Dendritic cell treated with granulocyte-macrophage colony-stimulating factor and Interleukin-4, amounts not matched to agents 40 ng/mL and 50 ng/mL, for 4 days (primary cell): Measurements from ENCODE around the gene DSP.
A peak's percentile ranks its signal among the peaks of the same experiment; 100 is the strongest.

ENCODE experiments used
- H3K27ac Mint-ChIP-seq: one replicate; pipeline ENCODE4 v1.8.0; 2022; ENCODE audit warnings: mild to moderate bottlenecking, mixed read lengths
- H3K27me3 Mint-ChIP-seq: one replicate; pipeline ENCODE4 v1.8.0; 2022; ENCODE audit warnings: mild to moderate bottlenecking, mixed read lengths
- H3K36me3 Mint-ChIP-seq: one replicate; pipeline ENCODE4 v1.8.0; 2022; ENCODE audit warnings: low read depth, mixed read lengths
- H3K4me1 Mint-ChIP-seq: one replicate; pipeline ENCODE4 v1.8.0; 2022; ENCODE audit warnings: low read depth, mixed read lengths
- H3K4me3 Mint-ChIP-seq: one replicate; pipeline ENCODE4 v1.8.0; 2022; ENCODE audit warnings: mild to moderate bottlenecking, moderate library complexity, mixed read lengths
- H3K9me3 Mint-ChIP-seq: one replicate; pipeline ENCODE4 v1.8.0; 2022; ENCODE audit warnings: mixed read lengths
- intact Hi-C: fragments of 100-400 bp; cut with micrococcal nuclease; formaldehyde crosslinking; loops from one replicate; pipeline ENCODE4 v1.15.0; 2022

The DSP gene

DNA sequence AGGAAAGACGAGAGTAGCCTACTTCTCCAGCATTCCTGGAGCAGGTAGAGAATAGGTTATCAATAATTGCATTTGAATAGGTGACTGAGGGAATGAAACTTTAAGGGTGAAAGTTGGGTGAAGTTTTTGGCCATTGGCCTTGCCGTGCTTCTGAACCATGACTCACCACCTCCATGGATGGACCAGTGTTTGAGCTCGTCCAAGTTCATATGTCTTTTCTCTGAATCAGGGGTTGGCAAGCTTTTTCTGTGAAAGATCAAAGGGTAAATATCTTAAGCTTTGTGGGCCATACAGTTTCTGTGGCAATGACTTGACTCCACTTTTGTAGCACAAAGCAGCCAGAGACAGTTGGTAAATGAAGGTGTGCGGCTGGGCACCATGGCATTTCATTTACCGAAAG is 80.3 kb downstream of the DSP start:
- H3K9me3 Mint-ChIP-seq = no peaks in the 10 kb centered on the region
- H3K27me3 Mint-ChIP-seq = peaks cover 5% of the 10 kb centered on the region
- H3K27ac Mint-ChIP-seq = peak overlapping the region; percentile 51
- intact Hi-C loops = no loop called here
- no peak overlapping the region for H3K4me3 Mint-ChIP-seq
- H3K36me3 Mint-ChIP-seq = no peaks in the 10 kb centered on the region
- peaks cover 47% of the 10 kb centered on the region for H3K4me1 Mint-ChIP-seq

DNA sequence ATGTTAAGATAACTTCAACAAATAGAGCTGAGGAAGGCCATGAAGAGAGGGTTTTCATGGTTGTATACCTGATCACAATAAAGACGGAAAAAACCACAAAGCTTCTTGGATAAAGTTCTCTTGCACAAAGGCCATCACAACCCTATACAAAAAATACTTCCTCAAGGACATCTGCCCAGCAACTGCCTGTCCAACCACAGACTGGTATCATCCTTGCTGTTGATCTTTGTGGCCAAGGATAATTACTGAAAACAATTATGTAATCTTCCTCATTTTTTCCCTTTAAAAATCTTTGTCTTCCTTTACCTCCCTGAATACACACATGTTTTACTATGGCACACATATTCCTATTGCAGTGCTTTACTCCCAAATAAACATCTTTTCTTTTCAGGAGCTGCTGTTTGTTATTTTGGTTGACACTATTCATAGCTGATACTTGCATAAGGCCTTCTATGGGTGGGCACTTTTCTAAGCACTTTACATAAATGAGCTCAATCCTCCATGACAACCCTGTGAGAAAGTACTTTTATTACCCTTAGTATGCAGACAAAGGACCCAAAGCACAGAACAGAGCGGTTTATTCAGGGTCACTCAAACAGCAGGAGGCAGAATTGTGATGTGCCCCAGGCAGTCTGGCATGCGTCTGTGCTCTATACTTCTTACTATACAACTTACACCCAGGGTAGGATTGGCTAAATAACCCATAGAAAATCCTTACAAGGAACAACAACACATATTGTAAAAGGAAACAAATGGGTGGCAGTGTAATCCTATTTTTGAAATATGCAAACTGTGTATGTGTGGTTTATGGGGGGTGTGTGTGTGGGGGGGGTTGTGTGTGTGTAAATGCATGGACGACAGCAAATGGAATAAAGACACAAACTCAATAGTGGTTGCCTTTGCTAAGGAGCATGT is 83.6 kb downstream of the DSP start:
- peaks cover 14% of the 10 kb centered on the region for H3K4me1 Mint-ChIP-seq
- H3K9me3 Mint-ChIP-seq = no peaks in the 10 kb centered on the region
- no peaks in the 10 kb centered on the region for H3K36me3 Mint-ChIP-seq
- intact Hi-C loops = no loop called here
- H3K4me3 Mint-ChIP-seq = no peak overlapping the region
- H3K27me3 Mint-ChIP-seq = no peaks in the 10 kb centered on the region
- peak overlapping the region; percentile 54 for H3K27ac Mint-ChIP-seq

DNA sequence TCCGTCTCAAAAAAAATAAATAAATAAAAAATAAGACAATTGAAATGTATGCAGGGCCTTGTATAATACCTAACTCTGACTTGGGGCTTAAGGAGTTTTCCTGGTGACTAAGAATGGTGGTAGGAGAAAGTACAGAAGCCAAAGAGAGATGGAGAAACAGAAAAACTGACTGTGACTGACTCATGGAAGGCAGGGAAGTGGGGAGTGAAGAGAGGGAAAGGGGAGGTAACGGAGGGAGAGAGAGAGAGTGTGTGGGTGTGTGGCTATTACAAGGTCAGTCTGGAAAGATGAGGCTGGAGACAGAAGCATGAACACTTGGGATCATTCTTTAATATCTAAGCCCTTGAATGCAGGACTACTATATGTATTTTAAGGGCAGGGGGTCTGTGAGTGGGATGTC is 87.0 kb downstream of the DSP start:
- Mint-ChIP-seq H3K36me3 (no peaks in the 10 kb centered on the region), H3K4me1 (peaks cover 13% of the 10 kb centered on the region), H3K4me3 (no peak overlapping the region), H3K27ac (no peak overlapping the region), H3K27me3 (no peaks in the 10 kb centered on the region), H3K9me3 (no peaks in the 10 kb centered on the region)
- intact Hi-C loops = no loop called here

DNA sequence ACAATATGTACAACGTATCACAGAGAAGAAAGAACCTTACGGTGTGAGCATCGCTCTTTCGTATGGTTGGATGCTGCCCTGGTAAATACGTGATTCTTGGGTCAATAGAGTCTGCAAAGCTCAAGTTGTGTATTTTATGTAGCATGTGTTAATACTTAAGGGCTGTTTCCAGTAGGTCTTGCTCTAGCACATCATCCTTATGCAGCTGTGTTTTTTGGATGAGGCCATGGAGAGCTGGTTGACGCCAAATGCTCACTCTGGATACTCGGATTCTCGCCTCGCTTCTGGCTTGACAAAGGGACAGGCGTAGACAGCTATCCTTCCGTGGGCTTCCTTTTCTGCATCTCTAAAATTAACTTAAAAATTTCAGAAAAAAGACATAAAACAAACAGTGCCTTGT is 87.4 kb downstream of the DSP start:
- intact Hi-C loops = no loop called here
- Mint-ChIP-seq H3K27ac (no peak overlapping the region), H3K27me3 (no peaks in the 10 kb centered on the region), H3K9me3 (no peaks in the 10 kb centered on the region), H3K36me3 (no peaks in the 10 kb centered on the region), H3K4me3 (no peak overlapping the region), H3K4me1 (peaks cover 13% of the 10 kb centered on the region)

DNA sequence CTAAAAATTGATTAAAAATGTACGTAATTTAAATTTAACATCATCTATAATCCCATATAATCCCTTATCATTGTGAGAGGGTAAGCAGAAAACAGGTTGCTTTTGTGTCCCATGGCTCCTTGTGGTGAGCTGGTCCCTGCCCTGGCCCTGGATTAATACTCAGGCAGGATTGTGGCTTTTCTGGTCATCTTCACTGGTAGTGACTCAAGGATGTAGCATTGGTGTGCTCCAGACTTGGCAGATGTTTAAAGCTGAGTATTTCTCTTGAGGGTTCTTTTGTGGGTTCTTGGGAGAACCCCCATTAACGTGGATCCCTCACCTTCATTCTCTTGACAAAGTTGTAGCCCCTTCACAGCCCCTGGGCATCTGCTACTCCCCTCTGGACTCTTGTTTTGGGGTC is 87.8 kb downstream of the DSP start:
- no peak overlapping the region for H3K4me3 Mint-ChIP-seq
- no peaks in the 10 kb centered on the region for H3K9me3 Mint-ChIP-seq
- H3K4me1 Mint-ChIP-seq = peaks cover 10% of the 10 kb centered on the region
- no peak overlapping the region for H3K27ac Mint-ChIP-seq
- H3K36me3 Mint-ChIP-seq = no peaks in the 10 kb centered on the region
- no peaks in the 10 kb centered on the region for H3K27me3 Mint-ChIP-seq
- intact Hi-C loops = no loop called here

DNA sequence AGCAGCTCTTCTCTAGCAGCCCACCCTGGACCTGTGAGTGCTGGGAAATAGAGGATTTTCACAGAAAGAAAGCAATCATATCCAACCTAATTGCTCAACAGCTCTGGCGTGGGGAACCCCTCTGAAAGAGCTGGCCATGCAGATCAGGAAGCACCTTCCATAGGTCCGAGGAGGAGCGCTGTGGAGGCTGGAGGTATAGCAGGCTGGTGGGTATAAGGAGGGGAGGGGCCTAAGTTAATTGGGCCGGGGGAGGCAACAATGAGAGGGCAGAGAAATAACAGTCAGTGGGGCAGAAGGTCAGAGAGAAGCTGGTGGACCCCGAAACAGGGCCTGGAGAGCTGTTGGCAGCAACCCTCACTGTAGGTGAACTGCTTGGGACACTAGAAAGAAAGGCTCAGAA is 89.3 kb downstream of the DSP start:
- no peak overlapping the region for H3K4me3 Mint-ChIP-seq
- no peaks in the 10 kb centered on the region for H3K4me1 Mint-ChIP-seq
- no peaks in the 10 kb centered on the region for H3K27me3 Mint-ChIP-seq
- intact Hi-C loops = no loop called here
- H3K9me3 Mint-ChIP-seq = no peaks in the 10 kb centered on the region
- H3K36me3 Mint-ChIP-seq = no peaks in the 10 kb centered on the region
- no peak overlapping the region for H3K27ac Mint-ChIP-seq

DNA sequence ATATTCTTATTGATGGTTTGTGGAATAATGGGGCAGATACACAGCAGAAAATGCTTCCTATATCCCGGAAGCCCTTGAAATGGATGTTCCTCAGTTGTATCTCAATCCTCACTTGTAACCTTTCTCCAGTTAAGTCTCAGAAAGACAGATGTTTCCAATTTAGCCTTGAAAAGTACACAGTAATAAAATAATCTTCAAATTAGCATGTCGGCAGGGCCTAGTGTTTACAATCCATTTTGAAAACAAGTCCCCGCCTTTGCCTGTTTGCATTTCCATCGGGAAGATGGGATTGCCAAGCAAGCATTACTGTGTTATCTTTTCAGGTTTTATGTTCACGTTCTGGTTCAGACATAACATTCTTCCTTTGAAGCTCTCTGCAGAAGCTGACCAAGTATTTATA is 90.0 kb downstream of the DSP start:
- Mint-ChIP-seq H3K9me3 (no peaks in the 10 kb centered on the region), H3K27me3 (no peaks in the 10 kb centered on the region), H3K27ac (no peak overlapping the region), H3K4me1 (no peaks in the 10 kb centered on the region), H3K4me3 (no peak overlapping the region), H3K36me3 (no peaks in the 10 kb centered on the region)
- intact Hi-C loops = no loop called here

DNA sequence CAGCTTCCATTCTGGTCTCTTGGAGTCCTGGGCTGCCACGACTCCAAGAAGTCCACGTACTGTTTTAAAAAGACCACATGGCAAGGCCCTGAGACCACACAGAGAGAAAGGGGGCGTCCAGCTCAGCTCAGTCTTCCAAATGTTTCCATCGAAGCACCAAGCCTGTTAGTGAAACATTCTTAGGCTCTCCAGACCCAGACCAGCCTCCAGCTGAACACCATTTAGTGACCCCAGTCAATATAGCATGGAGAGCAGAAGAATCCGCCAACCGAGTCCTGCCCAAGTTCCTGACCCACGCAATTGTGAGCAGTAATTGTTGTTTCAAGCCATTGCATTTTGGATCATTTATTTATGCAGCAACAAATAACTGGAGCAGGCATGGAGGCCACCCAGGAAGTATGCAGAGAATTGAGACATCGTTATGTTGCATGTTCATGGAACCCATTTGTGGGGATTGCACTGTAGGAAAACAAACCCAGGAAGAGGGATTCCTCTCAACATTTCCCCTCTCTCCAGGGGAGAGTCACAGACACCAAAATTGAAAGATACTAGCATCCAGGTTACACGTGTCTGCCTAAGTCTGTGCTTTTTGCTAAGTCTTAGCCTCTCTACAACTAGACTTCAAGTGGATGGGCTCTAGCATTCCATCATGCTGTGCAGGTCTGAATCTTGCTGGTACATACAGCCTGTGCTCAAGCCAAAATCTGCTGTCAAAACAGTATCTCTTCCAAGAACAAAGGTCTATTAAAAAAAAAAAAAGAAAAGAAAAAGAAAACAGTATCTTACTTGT is 91.2 kb downstream of the DSP start:
- no peaks in the 10 kb centered on the region for H3K36me3 Mint-ChIP-seq
- intact Hi-C loops = no loop called here
- no peaks in the 10 kb centered on the region for H3K27me3 Mint-ChIP-seq
- no peaks in the 10 kb centered on the region for H3K4me1 Mint-ChIP-seq
- H3K9me3 Mint-ChIP-seq = no peaks in the 10 kb centered on the region
- H3K27ac Mint-ChIP-seq = no peak overlapping the region
- no peak overlapping the region for H3K4me3 Mint-ChIP-seq

DNA sequence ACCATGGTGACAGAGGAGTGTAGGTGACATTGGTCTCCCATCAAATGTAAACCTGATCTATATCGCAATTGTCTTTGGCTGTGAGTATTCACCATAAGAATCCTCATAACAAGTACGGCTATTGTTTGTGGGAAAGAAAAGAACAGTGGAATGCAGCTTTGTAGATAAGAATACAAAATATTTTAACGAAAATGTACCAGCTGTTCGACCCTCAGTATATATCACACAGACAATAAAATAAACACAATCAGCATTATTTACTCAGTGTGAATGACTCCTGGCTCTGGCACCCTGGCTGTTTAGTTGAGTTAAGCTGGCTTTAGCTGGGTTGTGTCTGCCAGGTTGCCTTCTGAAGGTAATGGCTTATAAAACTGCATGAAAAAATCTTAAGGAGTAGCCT is 91.9 kb downstream of the DSP start:
- Mint-ChIP-seq H3K36me3 (no peaks in the 10 kb centered on the region), H3K27ac (no peak overlapping the region), H3K9me3 (no peaks in the 10 kb centered on the region), H3K4me3 (no peak overlapping the region), H3K27me3 (no peaks in the 10 kb centered on the region), H3K4me1 (no peaks in the 10 kb centered on the region)
- intact Hi-C loops = no loop called here

DNA sequence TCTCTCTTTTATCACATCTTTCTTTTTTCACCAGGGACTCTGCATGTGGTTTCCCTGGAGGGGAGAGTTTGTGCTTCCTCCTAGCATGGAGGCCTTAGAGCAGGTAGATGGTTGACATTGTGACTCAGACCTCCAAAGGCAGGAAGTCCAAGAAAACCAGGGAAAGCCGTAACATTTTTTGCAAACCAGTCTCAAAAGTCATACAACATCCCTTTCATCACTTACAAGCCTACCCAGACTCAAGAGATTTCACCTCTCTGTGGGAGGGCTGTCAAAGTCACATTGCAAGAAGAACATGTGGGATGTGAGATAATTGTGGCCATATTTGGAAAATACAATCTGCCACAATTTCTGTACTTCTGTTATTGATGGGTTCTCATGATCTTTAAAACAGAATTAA is 94.7 kb downstream of the DSP start:
- no peaks in the 10 kb centered on the region for H3K36me3 Mint-ChIP-seq
- H3K27me3 Mint-ChIP-seq = no peaks in the 10 kb centered on the region
- intact Hi-C loops = no loop called here
- no peak overlapping the region for H3K27ac Mint-ChIP-seq
- H3K4me3 Mint-ChIP-seq = no peak overlapping the region
- no peaks in the 10 kb centered on the region for H3K9me3 Mint-ChIP-seq
- H3K4me1 Mint-ChIP-seq = no peaks in the 10 kb centered on the region
